Type B pancreatic cell (in vitro differentiated cells): ENCODE data around the gene APEX1. TPM values are rescaled to one million over a fixed set of nuclear protein-coding genes. Genes with fewer than 3 reads are reported as not detected.
A peak's percentile ranks its signal among the peaks of the same experiment; 100 is the strongest.

Experiments used
- DNase-seq: peaks from one replicate; pipeline ENCODE4 v3.0.0; 2021; ENCODE audit warnings: mixed read lengths; ENCODE audit not compliant: unreplicated experiment; ENCODE audit errors: extremely low spot score
- H3K27ac Mint-ChIP-seq: 2 replicates; pipeline ENCODE4 v1.8.0; 2021; ENCODE audit warnings: mild to moderate bottlenecking, mixed read lengths
- H3K27me3 Mint-ChIP-seq: 2 replicates; pipeline ENCODE4 v1.8.0; 2021; ENCODE audit warnings: mixed read lengths
- H3K36me3 Mint-ChIP-seq: 2 replicates; pipeline ENCODE4 v1.8.0; 2021; ENCODE audit warnings: mixed read lengths
- H3K4me1 Mint-ChIP-seq: one replicate; pipeline ENCODE4 v1.8.0; 2021; ENCODE audit warnings: mixed read lengths; ENCODE audit not compliant: unreplicated experiment
- H3K4me3 Mint-ChIP-seq: 2 replicates; pipeline ENCODE4 v1.8.0; 2021; ENCODE audit warnings: mild to moderate bottlenecking, mixed read lengths
- H3K9me3 Mint-ChIP-seq: 2 replicates; pipeline ENCODE4 v1.8.0; 2021; ENCODE audit warnings: mixed read lengths
- total RNA-seq: library from RNA; stranded (reverse); gene quantifications from 2 replicates; pipeline ENCODE4 v1.2.1, GENCODE V29; 2021; ENCODE audit warnings: low replicate concordance
- TF ChIP-seq, protein P1 (sequence below): fragments of 200-600 bp; sonication (generic); conservative IDR thresholded peaks from 2 replicates; pipeline ENCODE4 v1.5.0; 2021; ENCODE audit warnings: antibody characterized with exemption, mild to moderate bottlenecking

Gene APEX1
- total RNA-seq, 1 donor from 2014 or later: 319 TPM

DNA sequence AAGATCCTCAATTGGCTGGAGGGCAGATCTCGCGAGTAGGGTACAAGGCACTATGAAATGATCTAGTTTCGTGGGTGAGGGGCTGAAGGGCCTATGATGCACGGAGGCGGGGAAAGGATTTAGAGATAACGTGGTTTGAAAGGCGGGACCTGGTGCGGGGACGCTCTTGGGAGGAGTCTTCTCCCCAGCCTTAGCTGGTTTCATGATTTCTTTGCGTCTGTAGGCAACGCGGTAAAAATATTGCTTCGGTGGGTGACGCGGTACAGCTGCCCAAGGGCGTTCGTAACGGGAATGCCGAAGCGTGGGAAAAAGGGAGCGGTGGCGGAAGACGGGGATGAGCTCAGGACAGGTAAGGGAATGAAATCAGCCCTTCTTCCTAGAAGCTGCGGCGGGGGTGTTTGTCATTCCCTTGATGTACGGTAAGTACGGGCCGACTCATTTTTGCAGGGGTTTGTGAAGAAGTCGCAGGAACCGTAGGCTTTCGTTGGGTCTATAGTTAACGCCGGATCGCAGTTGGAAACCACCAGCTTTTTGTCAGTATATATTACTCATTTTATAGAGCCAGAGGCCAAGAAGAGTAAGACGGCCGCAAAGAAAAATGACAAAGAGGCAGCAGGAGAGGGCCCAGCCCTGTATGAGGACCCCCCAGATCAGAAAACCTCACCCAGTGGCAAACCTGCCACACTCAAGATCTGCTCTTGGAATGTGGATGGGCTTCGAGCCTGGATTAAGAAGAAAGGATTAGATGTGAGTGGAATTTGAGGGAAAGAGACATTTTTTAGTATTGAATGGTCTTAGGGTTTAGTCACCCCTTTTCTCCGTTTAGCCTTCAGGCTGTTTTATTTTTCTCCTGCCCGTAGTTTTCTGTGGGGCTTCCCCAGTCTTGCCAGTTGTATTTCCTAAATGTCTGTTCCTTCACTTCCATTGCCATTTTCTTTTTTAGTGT lies 602 bp downstream of the APEX1 start:
- Mint-ChIP-seq H3K4me3 (no peak overlapping the region), H3K27ac (no peak overlapping the region), H3K27me3 (no peaks in the 10 kb centered on the region), H3K9me3 (no peaks in the 10 kb centered on the region), H3K36me3 (peaks cover 22% of the 10 kb centered on the region), H3K4me1 (peaks cover 15% of the 10 kb centered on the region)
- TF ChIP-seq, protein P1, sequence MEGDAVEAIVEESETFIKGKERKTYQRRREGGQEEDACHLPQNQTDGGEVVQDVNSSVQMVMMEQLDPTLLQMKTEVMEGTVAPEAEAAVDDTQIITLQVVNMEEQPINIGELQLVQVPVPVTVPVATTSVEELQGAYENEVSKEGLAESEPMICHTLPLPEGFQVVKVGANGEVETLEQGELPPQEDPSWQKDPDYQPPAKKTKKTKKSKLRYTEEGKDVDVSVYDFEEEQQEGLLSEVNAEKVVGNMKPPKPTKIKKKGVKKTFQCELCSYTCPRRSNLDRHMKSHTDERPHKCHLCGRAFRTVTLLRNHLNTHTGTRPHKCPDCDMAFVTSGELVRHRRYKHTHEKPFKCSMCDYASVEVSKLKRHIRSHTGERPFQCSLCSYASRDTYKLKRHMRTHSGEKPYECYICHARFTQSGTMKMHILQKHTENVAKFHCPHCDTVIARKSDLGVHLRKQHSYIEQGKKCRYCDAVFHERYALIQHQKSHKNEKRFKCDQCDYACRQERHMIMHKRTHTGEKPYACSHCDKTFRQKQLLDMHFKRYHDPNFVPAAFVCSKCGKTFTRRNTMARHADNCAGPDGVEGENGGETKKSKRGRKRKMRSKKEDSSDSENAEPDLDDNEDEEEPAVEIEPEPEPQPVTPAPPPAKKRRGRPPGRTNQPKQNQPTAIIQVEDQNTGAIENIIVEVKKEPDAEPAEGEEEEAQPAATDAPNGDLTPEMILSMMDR: no peak
- no peak for DNase-seq

DNA sequence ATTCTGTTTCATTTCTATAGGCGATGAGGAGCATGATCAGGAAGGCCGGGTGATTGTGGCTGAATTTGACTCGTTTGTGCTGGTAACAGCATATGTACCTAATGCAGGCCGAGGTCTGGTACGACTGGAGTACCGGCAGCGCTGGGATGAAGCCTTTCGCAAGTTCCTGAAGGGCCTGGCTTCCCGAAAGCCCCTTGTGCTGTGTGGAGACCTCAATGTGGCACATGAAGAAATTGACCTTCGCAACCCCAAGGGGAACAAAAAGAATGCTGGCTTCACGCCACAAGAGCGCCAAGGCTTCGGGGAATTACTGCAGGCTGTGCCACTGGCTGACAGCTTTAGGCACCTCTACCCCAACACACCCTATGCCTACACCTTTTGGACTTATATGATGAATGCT lies 1.9 kb downstream of the APEX1 start:
- Mint-ChIP-seq H3K9me3 (peaks cover 4% of the 10 kb centered on the region), H3K27ac (no peak overlapping the region), H3K27me3 (peaks cover 3% of the 10 kb centered on the region), H3K4me3 (no peak overlapping the region), H3K36me3 (peaks cover 23% of the 10 kb centered on the region), H3K4me1 (peaks cover 24% of the 10 kb centered on the region)
- TF ChIP-seq, protein P1: no peak
- no peak for DNase-seq

DNA sequence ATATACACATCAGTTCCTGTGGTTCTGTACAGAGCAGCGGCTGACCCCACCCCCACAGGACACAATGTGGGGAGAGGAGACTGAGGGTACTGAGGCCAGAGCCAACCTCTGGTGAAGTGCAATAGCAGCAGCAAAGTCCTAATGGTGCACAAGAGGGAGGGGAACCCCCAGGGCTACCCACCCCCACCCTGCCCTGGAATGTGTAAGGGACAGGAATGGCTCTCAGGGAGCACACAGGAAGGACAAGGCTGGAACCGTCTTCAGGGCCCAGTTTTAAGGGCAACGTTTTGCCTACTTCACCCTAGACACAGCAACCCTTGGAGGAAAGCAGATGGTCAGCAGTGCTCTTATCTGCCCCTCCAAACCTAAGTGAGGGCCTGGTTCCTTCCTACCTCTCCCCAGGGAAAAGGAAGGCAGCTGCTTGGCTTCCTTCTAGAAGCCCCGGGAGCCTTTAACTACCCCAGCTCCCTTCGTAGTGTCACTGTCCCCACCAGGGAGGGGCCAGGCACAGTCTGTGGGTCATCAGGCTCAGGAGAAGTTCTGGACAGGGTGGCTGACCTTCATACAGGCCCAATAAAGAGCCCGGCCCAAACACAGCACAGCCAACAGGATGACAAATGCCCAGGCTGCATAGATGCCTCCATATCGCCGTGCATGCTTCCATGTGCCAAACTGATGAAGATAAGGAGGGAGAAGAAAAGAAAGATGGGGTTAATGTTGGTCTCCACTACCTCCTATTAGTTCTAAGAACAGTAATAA lies 3.2 kb downstream of the APEX1 start:
- peaks cover 3% of the 10 kb centered on the region for H3K27me3 Mint-ChIP-seq
- H3K4me3 Mint-ChIP-seq: peak overlapping the region; percentile 94
- DNase-seq: no peak
- peaks cover 5% of the 10 kb centered on the region for H3K9me3 Mint-ChIP-seq
- peak overlapping the region; percentile 50 for H3K27ac Mint-ChIP-seq
- peaks cover 18% of the 10 kb centered on the region for H3K36me3 Mint-ChIP-seq
- H3K4me1 Mint-ChIP-seq: peaks cover 24% of the 10 kb centered on the region
- TF ChIP-seq, protein P1: no peak

DNA sequence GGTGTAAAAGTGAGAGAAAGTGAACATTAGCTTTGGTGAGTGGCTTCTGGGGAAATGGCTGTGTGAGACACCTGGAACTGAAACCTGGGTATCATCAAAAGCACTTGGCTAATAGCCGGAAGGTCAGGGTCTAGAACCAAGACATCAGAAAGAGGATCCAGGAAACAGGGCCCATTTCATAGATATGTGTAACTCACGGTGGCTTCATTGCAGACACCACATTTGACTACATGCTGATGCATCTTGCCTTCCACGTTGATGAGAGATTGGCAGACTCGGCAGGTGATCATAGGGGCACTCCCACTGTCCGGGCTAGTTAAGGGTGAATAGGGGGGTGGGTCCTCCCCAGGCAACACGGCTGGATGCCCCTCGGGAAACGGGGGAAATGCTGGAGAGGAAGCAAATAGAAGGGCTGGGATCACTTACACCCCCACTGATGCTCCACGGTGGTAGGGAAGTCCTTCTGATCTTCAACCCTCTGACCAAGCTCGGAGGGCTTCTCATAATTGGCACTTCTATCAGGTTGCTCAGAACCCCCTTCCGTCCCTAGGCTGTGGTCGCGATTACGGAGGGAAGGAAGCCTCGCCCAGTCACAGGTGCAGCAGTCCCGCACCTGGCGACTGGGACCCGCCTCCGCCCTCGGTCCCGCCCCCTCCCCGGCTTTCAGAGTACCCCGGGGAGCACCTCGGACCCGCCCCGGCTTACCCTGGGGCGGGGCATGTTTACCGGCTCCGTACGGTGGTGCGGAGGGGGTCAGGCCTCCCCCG lies 5.6 kb downstream of the APEX1 start:
- TF ChIP-seq, protein P1: no peak
- Mint-ChIP-seq H3K36me3 (peaks cover 18% of the 10 kb centered on the region), H3K9me3 (peaks cover 5% of the 10 kb centered on the region), H3K4me3 (peak overlapping the region; percentile 94), H3K27ac (peak overlapping the region; percentile 93), H3K27me3 (peaks cover 3% of the 10 kb centered on the region), H3K4me1 (peaks cover 24% of the 10 kb centered on the region)
- DNase-seq: no peak
